Natural killer cell (primary cell): ENCODE results near the gene CREM. TPM values are rescaled to one million over a fixed set of nuclear protein-coding genes. Genes with fewer than 3 reads are reported as not detected.

Experiments used
- ATAC-seq, 3 donors: fragments of 150-1000 bp in 2 of 3; fragments of 200-7000 bp in 1 of 3; cut with Tn5 transposase; 1 replicate in 1 of 3; 2 replicates in 2 of 3; pipeline ENCODE4 v1.10.0; 2021; ENCODE audit warnings: mild to moderate bottlenecking in 2 of 3, moderate library complexity in 2 of 3
- DNase-seq, 2 donors: peaks; one replicate each; pipeline versions ENCODE4 v3.0.0 to v3.0.0-alpha.2; 2013 to 2021; ENCODE audit warnings: mixed read lengths in 1 of 2
- H3K27ac ChIP-seq: one replicate; pipeline ENCODE4 v1.5.1; 2013; ENCODE audit warnings: mild to moderate bottlenecking, low read length
- H3K27me3 ChIP-seq: one replicate; pipeline ENCODE4 v1.6.1; 2013; ENCODE audit warnings: low read length; ENCODE audit not compliant: control insufficient read depth, insufficient read depth
- H3K36me3 ChIP-seq: one replicate; pipeline ENCODE4 v1.6.1; 2013; ENCODE audit warnings: low read length; ENCODE audit not compliant: control insufficient read depth, insufficient read depth
- H3K4me1 ChIP-seq: one replicate; pipeline ENCODE4 v1.6.1; 2013; ENCODE audit warnings: low read length; ENCODE audit not compliant: control insufficient read depth, insufficient read depth
- H3K4me3 ChIP-seq: one replicate; pipeline ENCODE4 v1.5.1; 2013; ENCODE audit warnings: low read length
- H3K9me3 ChIP-seq: one replicate; pipeline ENCODE4 v1.6.1; 2013; ENCODE audit warnings: low read length; ENCODE audit not compliant: control insufficient read depth, insufficient read depth
- H3K27ac Mint-ChIP-seq, 2 donors: one replicate each; pipeline ENCODE4 v1.8.0; 2022; ENCODE audit warnings: mild to moderate bottlenecking in 2 of 2, mixed read lengths in 2 of 2, moderate library complexity in 1 of 2
- H3K27me3 Mint-ChIP-seq, 2 donors: one replicate each; pipeline ENCODE4 v1.8.0; 2022; ENCODE audit warnings: low read depth in 2 of 2, mixed read lengths in 2 of 2
- H3K36me3 Mint-ChIP-seq: one replicate; pipeline ENCODE4 v1.8.0; 2022; ENCODE audit warnings: mixed read lengths
- H3K4me1 Mint-ChIP-seq, 2 donors: one replicate each; pipeline ENCODE4 v1.8.0; 2022; ENCODE audit warnings: mixed read lengths in 2 of 2
- H3K4me3 Mint-ChIP-seq: one replicate; pipeline ENCODE4 v1.8.0; 2022; ENCODE audit warnings: mild to moderate bottlenecking, moderate library complexity, mixed read lengths
- H3K9me3 Mint-ChIP-seq, 2 donors: one replicate each; pipeline ENCODE4 v1.8.0; 2022; ENCODE audit warnings: mixed read lengths in 2 of 2
- CTCF ChIP-seq: fragments of 200-600 bp; IDR thresholded peaks from one replicate; pipeline ENCODE4 v1.8.0; 2022; ENCODE audit warnings: antibody characterized with exemption
- WGBS: methylation state at CpG from one replicate; pipeline ENCODE4 v1.1.7; 2013; ENCODE audit warnings: missing lambda C conversion rate; ENCODE audit not compliant: insufficient coverage; 5-methylcytosine and 5-hydroxymethylcytosine counted together
- intact Hi-C: fragments of 100-400 bp; cut with micrococcal nuclease; formaldehyde crosslinking; loops from one replicate; pipeline ENCODE4 v1.14.2; 2022
- total RNA-seq, 4 donors: library from RNA; stranded (reverse); fragments of 120-200 nt in 1 of 4; gene quantifications; one replicate each; pipeline versions ENCODE4 v1.2.3 to v1.2.4, GENCODE V29; 2013 to 2022

Gene CREM
- total RNA-seq, 3 donors from 2014 or later (not counting 1 experiment from before 2014, with no cell fraction given): 48.0 to 64.3 (median 54.6) TPM

- intact Hi-C loops: no loop called here
Observed at GRCh38 chr10:35246770-35247343, 120.2 kb downstream of the CREM start.

GRCh38 chr10:35251373-35252100 lies 124.9 kb downstream of the CREM start:
- TF ChIP-seq CTCF: no peak
- H3K27ac Mint-ChIP-seq: no peak overlapping the region
- H3K4me3 ChIP-seq: no peak overlapping the region
- no peaks in the 10 kb centered on the region for H3K9me3 ChIP-seq
- 88% methylated on average over 5 of the region's 6 CpGs for WGBS
- H3K9me3 Mint-ChIP-seq: no peaks in the 10 kb centered on the region
- no peaks in the 10 kb centered on the region for H3K4me1 Mint-ChIP-seq
- no peaks in the 10 kb centered on the region for H3K36me3 Mint-ChIP-seq
- no peak overlapping the region for H3K27ac ChIP-seq
- H3K4me3 Mint-ChIP-seq: no peak overlapping the region
- intact Hi-C loops: no loop called here
- no peaks in the 10 kb centered on the region for H3K27me3 Mint-ChIP-seq
- H3K36me3 ChIP-seq: no peaks in the 10 kb centered on the region
- no peaks in the 10 kb centered on the region for H3K4me1 ChIP-seq
- H3K27me3 ChIP-seq: no peaks in the 10 kb centered on the region
- DNase-seq (no peak), ATAC-seq (no peak)

More at GRCh38 chr10:35246770-35247343, 120.2 kb downstream of the CREM start:
- ATAC-seq (no peak), DNase-seq (no peak)
- H3K36me3 Mint-ChIP-seq: no peaks in the 10 kb centered on the region
- Histone ChIP-seq H3K4me1 (no peaks in the 10 kb centered on the region), H3K4me3 (no peak overlapping the region), H3K36me3 (no peaks in the 10 kb centered on the region), H3K9me3 (no peaks in the 10 kb centered on the region), H3K27ac (no peak overlapping the region), H3K27me3 (no peaks in the 10 kb centered on the region)
- peaks cover 3 to 8% of the 10 kb centered on the region in 2 donors for H3K27me3 Mint-ChIP-seq
- H3K27ac Mint-ChIP-seq: no peak overlapping the region
- no peaks in the 10 kb centered on the region for H3K4me1 Mint-ChIP-seq
- 92% methylated on average over 8 of the region's 8 CpGs for WGBS
- H3K9me3 Mint-ChIP-seq: no peaks in the 10 kb centered on the region
- TF ChIP-seq CTCF: no peak
- H3K4me3 Mint-ChIP-seq: no peak overlapping the region

GRCh38 chr10:35257057-35257983 lies 130.7 kb downstream of the CREM start:
- no peak overlapping the region for H3K4me3 Mint-ChIP-seq
- H3K9me3 ChIP-seq: no peaks in the 10 kb centered on the region
- WGBS: 95% methylated on average over 2 of the region's 3 CpGs
- ATAC-seq: no peak
- H3K27ac ChIP-seq: no peak overlapping the region
- intact Hi-C loops: no loop called here
- no peaks in the 10 kb centered on the region for H3K27me3 ChIP-seq
- no peaks in the 10 kb centered on the region for H3K4me1 Mint-ChIP-seq
- H3K4me3 ChIP-seq: no peak overlapping the region
- H3K9me3 Mint-ChIP-seq: peaks cover 0 to 9% of the 10 kb centered on the region in 2 donors
- DNase-seq: no peak
- H3K4me1 ChIP-seq: no peaks in the 10 kb centered on the region
- H3K27ac Mint-ChIP-seq: no peak overlapping the region
- H3K36me3 ChIP-seq: no peaks in the 10 kb centered on the region
- H3K27me3 Mint-ChIP-seq: peaks cover 0 to 14% of the 10 kb centered on the region in 2 donors
- TF ChIP-seq CTCF: no peak
- H3K36me3 Mint-ChIP-seq: peaks cover 15% of the 10 kb centered on the region
